HG03064 (cell line): ENCODE measurements around the gene SYNPO2L.

Source experiments
- ATAC-seq: cut with Tn5 transposase; IDR thresholded peaks from one replicate; pipeline ENCODE4 v1.9.1; 2021; ENCODE audit warnings: low read depth; ENCODE audit not compliant: unreplicated experiment

The SYNPO2L gene

GRCh38 chr10:73650537-73651331 lies 5.1 kb downstream of the SYNPO2L start:
- no peak for ATAC-seq

- no peak for ATAC-seq
These were observed 5.8 kb downstream of the SYNPO2L start for GRCh38 chr10:73649876-73650536.

GRCh38 chr10:73648975-73649829 lies 6.6 kb downstream of the SYNPO2L start:
- no peak for ATAC-seq

- ATAC-seq = no peak
These were observed 7.8 kb downstream of the SYNPO2L start for GRCh38 chr10:73647875-73648651.

- no peak for ATAC-seq
These were observed 8.5 kb downstream of the SYNPO2L start for GRCh38 chr10:73647211-73647874.

GRCh38 chr10:73646598-73647041 lies 9.2 kb downstream of the SYNPO2L start:
- ATAC-seq = no peak

- ATAC-seq = no peak
These were observed 10.6 kb downstream of the SYNPO2L start for GRCh38 chr10:73645251-73645650.

GRCh38 chr10:73644767-73645166 lies 11.1 kb downstream of the SYNPO2L start:
- ATAC-seq = no peak

- no peak for ATAC-seq
These were observed 11.7 kb downstream of the SYNPO2L start for GRCh38 chr10:73644015-73644743.

GRCh38 chr10:73643362-73643761 lies 12.5 kb downstream of the SYNPO2L start:
- ATAC-seq = no peak

- ATAC-seq = no peak
These were observed 14.3 kb downstream of the SYNPO2L start, which contains the start of gene MYOZ1 for GRCh38 chr10:73641328-73642060. Gene MYOZ1, minus strand, starts transcription at chr10:73641474. Its CDS starts 1,457 bp downstream, at chr10:73640017.

- ATAC-seq = no peak
These were observed 16.5 kb downstream of the SYNPO2L start for GRCh38 chr10:73639286-73639685.

GRCh38 chr10:73635781-73636180 lies 20.0 kb downstream of the SYNPO2L start:
- no peak for ATAC-seq

GRCh38 chr10:73634421-73634820 lies 21.4 kb downstream of the SYNPO2L start:
- no peak for ATAC-seq

GRCh38 chr10:73629165-73629564 lies 26.7 kb downstream of the SYNPO2L start:
- ATAC-seq = no peak

- ATAC-seq = no peak
These were observed 27.4 kb downstream of the SYNPO2L start for GRCh38 chr10:73628405-73628804.

- no peak for ATAC-seq
These were observed 28.5 kb downstream of the SYNPO2L start for GRCh38 chr10:73627300-73627699.
